ENCODE measurements around the gene HEMGN. TPM values are rescaled to one million over a fixed set of nuclear protein-coding genes. Genes with fewer than 3 reads are reported as not detected.

HEMGN gene
- total RNA-seq = not detected in 2 replicates
- long read RNA-seq = 0 reads

GRCh38 chr9:97938081-97938644 lies at the start of gene HEMGN:
Gene HEMGN (minus strand): TSS chr9:97938172. CDS start chr9:97938136, 36 bp downstream.
- no peak for TF ChIP-seq CTCF (IDR thresholded peaks at IDR 0.05)
- no peaks in the 10 kb centered on the region for H3K36me3 Mint-ChIP-seq (ENCODE audit: unreplicated experiment)
- peaks cover 79% of the 10 kb centered on the region for H3K27me3 Mint-ChIP-seq (ENCODE audit: unreplicated experiment)
- no peaks in the 10 kb centered on the region for H3K9me3 Mint-ChIP-seq (ENCODE audit: unreplicated experiment)
- no peak for DNase-seq (ENCODE audit: extremely low spot score, unreplicated experiment)
- H3K4me1 Mint-ChIP-seq (ENCODE audit: unreplicated experiment) = no peaks in the 10 kb centered on the region
- no peak within 1 kb of the TSS for H3K4me3 Mint-ChIP-seq (ENCODE audit: unreplicated experiment)
- H3K27ac Mint-ChIP-seq (ENCODE audit: unreplicated experiment) = no peak within 1 kb of the TSS

GRCh38 chr9:97987487-97987886 lies 49.5 kb upstream of the HEMGN start:
- no peaks in the 10 kb centered on the region for H3K36me3 Mint-ChIP-seq (ENCODE audit: unreplicated experiment)
- no peak overlapping the region for H3K4me3 Mint-ChIP-seq (ENCODE audit: unreplicated experiment)
- DNase-seq (ENCODE audit: extremely low spot score, unreplicated experiment) = no peak
- TF ChIP-seq CTCF (IDR thresholded peaks at IDR 0.05) = no peak
- peaks cover 55% of the 10 kb centered on the region for H3K4me1 Mint-ChIP-seq (ENCODE audit: unreplicated experiment)
- no peaks in the 10 kb centered on the region for H3K9me3 Mint-ChIP-seq (ENCODE audit: unreplicated experiment)
- H3K27me3 Mint-ChIP-seq (ENCODE audit: unreplicated experiment) = no peaks in the 10 kb centered on the region
- H3K27ac Mint-ChIP-seq (ENCODE audit: unreplicated experiment) = no peak overlapping the region

GRCh38 chr9:97985058-97985861 lies 47.3 kb upstream of the HEMGN start:
- H3K4me1 Mint-ChIP-seq (ENCODE audit: unreplicated experiment) = peaks cover 56% of the 10 kb centered on the region
- peak overlapping the region; percentile 75 for H3K4me3 Mint-ChIP-seq (ENCODE audit: unreplicated experiment)
- H3K36me3 Mint-ChIP-seq (ENCODE audit: unreplicated experiment) = no peaks in the 10 kb centered on the region
- no peaks in the 10 kb centered on the region for H3K9me3 Mint-ChIP-seq (ENCODE audit: unreplicated experiment)
- H3K27me3 Mint-ChIP-seq (ENCODE audit: unreplicated experiment) = no peaks in the 10 kb centered on the region
- no peak for DNase-seq (ENCODE audit: extremely low spot score, unreplicated experiment)
- no peak for TF ChIP-seq CTCF (IDR thresholded peaks at IDR 0.05)
- peak overlapping the region; percentile 87 for H3K27ac Mint-ChIP-seq (ENCODE audit: unreplicated experiment)

- Mint-ChIP-seq H3K9me3 (ENCODE audit: unreplicated experiment) (no peaks in the 10 kb centered on the region), H3K27ac (ENCODE audit: unreplicated experiment) (no peak overlapping the region), H3K4me1 (ENCODE audit: unreplicated experiment) (peaks cover 48% of the 10 kb centered on the region), H3K4me3 (ENCODE audit: unreplicated experiment) (peak overlapping the region; percentile 68), H3K27me3 (ENCODE audit: unreplicated experiment) (peaks cover 3% of the 10 kb centered on the region), H3K36me3 (ENCODE audit: unreplicated experiment) (no peaks in the 10 kb centered on the region)
- DNase-seq (ENCODE audit: extremely low spot score, unreplicated experiment) = peak; percentile 90
- TF ChIP-seq CTCF (IDR thresholded peaks at IDR 0.05) = no peak
These were observed 46.5 kb upstream of the HEMGN start for GRCh38 chr9:97984188-97985057.
